HTERT RPE-1 (cell line): ENCODE data around the gene PPP4R2.
"Not testable (repeated sequence)": the region's sequence is repeated elsewhere in the genome, so short reads cannot be mapped to it uniquely, and the experiment has no call there.

ENCODE experiments used
- in situ Hi-C: fragments of 300-500 bp; cut with MboI; formaldehyde crosslinking; loops from 4 replicates; pipeline ENCODE4 v1.14.3; 2020; ENCODE audit warnings: low sequenced_read_pairs

PPP4R2 gene

DNA sequence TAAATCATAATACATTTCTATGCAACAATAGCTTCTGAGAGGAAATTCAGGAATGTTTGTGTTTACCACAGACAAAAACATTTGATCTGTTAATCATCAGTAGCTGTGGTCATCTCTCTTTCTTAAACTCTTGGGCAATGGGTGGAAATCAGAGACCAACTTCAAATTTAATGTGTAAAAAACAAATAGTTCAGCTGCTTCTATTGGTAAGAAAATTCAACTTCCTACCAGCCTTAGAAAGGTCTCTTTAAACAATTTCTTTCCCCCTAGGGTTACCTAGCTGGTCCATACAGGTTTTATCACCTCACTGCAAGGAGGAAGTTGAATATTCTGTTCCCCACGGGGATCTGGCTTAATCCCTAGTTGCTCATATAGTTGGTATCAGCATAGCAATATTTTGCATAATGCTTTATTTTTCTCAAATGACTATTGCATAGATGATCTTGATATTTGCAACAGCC lies 20.3 kb upstream of the PPP4R2 start:
- in situ Hi-C loops, result no loop called here

DNA sequence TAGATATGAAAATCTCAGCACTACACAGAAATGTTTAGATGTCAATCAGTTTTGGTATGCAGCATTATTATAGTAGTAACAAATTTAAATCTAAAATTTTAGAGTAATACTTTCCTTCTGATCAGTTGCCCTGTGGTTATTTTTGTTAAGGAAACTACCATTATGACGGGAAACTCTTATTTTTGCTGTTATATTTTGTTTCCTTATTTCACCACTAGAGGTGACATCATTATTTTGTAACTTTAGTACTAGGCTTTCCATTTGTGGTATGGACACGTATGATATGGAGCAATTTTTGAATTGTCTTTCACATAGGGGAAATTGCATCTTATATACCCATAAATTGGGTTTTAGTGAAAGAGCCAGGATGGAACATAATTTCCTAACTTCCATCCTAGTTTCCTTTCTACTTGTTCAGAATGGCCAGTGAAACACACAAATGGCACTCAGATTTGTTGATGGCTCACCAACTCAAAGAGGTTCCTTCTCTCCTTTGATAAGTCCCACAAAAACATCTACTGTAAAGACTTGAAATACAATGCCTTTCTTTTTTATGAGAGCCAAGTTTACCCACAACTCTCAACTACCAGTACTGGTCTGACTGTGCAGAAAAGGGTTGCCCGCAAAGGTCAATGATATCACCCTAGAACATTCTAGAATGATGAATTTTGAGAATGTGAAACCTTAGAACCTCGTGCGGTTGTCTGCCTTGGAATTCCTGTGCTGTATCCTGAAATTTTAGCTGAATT lies 19.4 kb upstream of the PPP4R2 start:
- in situ Hi-C loops, result no loop called here

DNA sequence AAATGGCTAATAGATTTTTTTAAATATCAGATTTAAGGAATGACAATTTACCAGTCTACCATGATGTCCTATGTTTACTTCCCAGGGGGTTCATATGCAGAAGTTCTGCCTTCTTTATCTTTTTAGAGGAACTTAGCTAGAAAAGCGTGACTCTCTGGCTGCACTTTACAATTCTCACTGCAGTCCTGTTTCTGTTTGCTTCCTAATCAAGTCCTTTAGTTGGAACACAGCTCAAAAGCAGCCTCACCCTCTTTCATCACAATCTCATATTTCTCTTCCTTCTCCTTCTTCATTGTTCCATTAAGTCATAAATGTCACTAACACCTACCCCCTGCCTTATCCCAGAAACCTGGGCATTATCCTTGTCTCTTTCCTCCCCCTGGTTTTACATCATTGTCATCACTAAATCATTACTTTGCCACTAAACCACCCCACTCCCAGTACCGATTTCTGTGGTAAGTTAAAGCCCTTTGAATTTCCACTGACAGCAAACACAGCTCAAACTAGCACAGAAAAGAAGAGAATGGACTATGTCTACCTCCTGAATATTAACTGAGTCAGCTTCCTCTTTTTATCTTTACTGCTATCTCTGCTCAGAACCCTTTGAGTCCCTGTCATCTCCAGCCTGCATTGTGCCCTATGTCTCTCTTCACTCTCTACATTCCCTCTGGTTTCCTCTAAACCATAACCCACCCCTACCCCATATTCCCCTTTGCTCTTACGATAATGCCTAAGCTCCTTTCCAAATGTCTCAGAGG lies 13.8 kb upstream of the PPP4R2 start:
- in situ Hi-C loops, result no loop called here

DNA sequence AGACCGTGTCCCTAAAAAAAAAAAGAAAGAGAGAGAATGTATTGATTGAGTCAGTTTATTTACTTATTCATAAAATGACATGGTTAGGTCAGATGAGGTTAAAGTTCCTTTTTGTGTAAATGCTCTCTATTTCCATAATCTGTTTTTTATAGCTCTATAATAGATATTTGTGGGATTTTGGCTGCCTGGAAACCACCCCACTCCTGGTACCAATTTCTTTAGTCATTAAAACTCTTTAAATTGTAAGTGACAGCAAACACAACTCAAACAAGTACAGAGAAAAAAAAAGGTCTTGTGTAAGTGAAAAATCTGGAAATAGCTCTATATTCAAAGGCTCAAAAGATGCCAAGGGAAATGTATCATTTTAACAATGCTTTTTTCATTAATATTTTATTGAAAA lies 11.0 kb upstream of the PPP4R2 start:
- in situ Hi-C loops, result no loop called here

DNA sequence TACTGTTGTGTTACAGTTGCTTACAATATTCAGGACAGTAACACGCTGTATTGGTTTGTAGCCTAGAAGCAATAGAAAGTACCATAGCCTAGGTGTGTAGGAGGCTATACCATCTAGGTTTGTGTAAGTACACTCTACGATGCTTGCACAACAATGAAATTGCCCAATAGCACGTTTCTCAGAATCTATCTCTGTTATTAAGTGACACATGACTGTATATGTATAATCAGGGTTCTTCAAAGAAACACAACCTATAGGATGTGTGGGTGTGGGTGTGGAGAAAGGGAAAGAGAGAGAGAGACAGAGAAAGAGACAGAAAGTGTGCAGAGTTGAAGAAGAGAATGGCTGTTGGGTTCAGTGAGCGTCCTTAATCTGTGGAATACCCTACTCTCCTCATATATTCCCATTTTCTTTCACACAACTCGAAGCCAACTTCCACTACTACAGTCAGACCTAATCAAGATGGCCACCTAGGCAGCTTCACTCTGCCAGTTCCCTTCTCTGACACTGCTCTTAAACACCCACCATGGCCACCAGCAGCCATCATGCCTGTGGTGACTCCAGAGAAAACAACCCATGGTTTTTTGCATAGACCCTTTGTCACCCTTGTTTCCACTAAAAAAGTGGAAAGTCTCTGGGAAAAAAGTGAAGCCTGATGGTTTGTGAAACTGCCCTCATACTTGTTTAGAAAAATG lies 5.8 kb upstream of the PPP4R2 start:
- in situ Hi-C loops, result no loop called here

DNA sequence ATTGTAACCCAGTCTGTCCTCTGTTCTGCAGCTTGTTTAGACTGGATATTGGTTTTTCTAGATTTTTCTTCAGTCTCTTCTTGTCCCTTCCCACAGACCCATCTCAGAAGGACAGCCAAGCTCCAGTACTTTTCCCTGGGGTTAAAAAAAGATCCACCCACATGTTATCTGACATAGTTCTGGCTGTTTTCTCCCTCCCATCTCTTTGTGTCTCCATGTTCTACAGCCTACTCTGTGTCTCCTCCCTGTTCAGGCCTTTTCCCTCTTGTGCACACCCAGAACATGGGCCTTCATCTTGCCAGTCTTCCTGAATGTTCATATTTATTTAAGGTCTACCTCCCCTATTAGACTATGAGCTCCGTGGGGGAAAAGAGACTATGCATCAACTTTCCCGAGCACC lies 5.1 kb upstream of the PPP4R2 start:
- in situ Hi-C loops, result no loop called here

DNA sequence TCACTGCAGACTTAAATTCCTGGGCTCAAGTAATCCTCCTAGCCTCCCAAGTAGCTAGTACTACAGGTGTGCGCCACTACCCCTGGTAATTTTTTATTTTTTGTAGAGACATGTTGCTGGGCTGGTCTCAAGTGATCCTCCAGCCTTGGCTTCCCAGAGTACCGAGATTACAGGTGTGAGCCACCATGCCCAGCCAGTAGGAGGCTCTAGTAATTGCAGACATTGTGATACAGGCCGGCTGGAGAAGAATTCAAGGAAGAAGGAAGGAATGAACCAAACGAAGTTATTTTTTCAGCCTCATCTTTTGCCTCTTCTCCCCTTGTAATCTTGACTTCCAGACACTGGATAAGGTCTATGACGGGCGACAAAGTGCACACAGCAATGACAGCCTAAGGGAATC lies 3.2 kb upstream of the PPP4R2 start:
- in situ Hi-C loops, result no loop called here

DNA sequence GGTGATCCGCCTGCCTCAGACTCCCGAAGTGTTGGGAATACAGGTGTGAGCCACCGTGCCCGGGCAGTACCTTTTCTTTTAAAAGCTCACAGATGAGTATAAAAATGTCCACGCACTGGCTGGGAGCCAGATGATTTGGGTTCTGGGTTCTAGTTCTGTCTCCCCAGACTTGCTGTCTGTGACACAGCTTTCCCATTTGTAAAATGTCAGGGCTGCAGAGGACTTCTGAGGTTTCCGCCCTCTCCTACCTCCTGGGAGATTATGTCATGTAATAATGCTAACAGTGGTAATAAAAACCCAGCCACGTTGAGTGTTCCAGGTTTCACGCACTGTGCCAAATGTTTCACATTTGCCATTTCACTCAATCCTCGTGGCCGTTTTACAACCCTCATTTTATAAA lies 1.3 kb upstream of the PPP4R2 start:
- in situ Hi-C loops, result no loop called here

DNA sequence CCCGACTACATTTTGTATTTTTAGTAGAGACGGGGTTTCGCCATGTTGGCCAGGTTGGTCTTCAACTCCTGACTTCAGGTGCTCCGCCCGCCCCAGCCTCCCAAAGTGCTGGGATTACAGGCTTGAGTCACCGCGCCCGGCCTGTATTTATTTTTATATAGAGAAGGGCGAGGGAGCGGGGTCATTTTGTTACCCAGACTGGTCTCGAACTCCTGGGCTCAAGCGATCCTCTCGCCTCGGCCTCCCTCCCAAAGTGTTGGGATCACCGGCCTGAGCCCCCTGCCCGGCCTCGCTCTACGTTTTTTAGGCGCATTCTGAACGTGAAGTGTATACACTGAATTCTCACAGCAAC lies 514 bp upstream of the PPP4R2 start:
- in situ Hi-C loops, result no loop called here

DNA sequence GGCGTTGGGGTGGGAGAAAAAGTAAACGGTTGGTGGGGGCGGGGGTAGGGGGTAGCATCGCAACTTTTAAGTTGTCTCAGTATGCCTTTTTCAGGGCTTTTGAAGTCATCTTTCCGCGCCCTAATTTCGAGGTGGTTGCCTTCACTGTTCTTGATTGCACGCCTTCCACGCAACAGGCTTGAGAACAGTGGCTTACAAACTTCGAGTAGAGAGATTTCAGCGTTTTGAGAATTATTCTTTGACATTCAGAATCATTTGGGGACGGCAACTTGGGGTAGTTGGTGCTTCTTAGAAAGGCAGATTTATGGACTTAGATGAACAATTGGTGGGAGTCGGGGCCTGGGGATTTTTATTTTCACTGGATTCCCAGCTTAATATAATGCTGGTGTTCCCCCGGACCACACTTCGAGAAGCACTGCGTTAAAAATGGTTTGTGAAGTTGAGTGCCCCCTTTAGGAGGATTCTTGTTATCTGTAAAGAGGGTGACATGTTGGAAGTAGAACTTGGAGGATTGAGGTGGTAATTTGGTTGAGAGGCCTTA lies 880 bp downstream of the PPP4R2 start:
- in situ Hi-C loops, result no loop called here

DNA sequence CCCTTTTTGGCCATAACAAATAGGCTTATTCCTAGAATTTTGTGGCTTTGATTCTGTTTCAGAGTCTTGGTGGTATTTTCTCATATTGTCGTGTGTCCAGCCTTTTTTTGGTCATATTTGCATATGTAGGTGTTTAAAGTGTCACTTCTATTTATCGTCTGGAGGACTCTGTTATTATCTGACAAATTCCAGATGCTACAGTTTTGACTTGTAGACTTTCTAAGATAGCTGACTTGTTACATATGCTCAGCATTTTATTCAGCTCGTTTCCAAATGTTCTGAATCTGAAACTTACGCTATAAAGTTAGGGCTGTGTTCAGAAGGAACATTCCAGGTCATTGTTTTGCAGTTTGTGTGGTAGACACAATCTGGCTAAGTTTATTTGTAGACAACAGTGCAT lies 1.9 kb downstream of the PPP4R2 start:
- in situ Hi-C loops, result no loop called here

DNA sequence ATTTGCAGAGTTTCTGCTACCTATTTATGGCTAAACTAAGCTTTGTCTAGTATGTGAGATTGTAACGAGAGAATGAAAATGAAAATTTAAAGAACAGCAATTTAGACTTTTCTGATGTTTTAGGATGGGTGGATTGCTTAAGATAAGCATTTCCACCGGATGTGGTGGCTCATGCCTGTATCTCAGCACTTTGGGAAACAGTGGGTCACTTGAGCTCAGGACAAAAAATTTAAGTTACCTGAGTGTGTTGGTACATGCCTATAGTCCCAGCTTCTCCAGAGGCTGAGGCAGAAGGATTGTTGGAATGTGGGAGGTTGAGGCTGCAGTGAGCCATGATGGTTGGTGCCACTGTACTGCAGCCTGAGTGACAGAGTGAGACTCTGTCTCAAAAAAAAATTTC lies 3.3 kb downstream of the PPP4R2 start:
- in situ Hi-C loops, result no loop called here

DNA sequence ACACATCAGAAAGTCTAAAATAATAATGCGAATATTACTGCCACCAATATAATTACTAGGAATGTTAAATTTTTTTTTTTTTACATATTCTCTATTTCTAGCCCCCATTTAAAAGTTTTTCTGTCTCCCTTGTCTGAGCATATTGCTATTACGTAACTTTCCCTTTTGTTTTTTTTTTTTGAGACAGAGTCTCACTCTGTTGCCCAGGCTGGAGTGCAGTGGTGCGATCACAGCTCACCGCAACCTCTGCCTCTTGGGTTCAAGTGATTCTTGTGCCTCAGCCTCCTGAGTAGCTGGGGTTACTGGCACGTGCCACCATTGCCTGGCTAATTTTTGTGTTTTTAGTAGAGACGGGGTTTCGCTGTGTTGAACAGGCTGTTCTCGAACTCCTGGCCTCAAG lies 6.4 kb downstream of the PPP4R2 start:
- in situ Hi-C loops, result not testable (repeated sequence)

DNA sequence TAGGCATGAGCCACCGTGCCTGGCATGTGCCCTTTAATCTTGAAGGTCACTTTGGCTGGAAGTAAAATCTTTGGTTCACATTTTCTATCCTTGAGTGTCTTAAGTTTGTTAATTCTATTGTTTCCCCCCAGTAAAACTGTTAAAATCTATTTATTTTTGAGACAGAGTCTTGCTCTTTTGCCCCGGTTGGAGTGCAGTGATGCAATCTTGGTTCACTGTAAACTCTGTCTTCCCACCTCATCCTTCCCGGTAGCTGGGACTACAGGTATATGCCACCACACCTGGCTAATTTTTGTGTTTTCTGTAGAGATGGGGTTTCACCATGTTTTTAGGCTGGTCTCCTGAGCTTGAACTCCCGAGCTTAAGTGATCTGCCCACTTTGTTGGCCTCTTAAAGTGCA lies 7.7 kb downstream of the PPP4R2 start:
- in situ Hi-C loops, result no loop called here

DNA sequence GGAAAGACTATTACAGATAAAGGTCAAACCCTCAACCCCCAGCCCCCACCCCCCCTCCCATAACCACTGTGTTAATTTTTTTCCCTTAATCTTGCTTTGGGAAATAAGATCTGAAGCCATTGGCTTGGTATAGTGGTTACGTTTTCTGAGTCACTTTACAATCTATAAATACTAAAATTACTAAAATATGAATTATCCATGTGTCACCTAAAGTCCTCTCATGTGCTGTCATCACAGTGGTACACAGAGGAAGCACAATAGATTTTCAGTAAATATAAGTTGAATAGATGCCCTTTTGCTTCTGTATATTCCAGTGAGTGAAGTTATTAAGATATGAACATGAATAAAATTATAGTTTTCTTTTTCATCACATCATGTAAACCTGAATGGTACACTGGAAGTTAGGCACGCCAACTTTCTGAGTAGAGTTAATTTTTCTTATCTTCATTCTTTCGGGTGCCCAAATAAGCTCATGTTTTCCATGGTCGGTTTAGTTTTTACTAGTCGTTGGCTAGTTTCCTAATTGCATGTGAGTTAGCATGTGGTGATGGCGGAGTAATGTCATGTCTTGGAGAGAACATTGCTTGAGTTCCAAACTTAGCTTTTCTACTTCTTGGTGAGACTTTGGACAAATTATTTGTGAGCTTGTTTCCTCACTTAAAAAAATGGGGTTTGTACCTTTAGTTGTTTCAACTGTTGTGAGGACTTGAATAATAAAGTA lies 11.5 kb downstream of the PPP4R2 start:
- in situ Hi-C loops, result no loop called here

DNA sequence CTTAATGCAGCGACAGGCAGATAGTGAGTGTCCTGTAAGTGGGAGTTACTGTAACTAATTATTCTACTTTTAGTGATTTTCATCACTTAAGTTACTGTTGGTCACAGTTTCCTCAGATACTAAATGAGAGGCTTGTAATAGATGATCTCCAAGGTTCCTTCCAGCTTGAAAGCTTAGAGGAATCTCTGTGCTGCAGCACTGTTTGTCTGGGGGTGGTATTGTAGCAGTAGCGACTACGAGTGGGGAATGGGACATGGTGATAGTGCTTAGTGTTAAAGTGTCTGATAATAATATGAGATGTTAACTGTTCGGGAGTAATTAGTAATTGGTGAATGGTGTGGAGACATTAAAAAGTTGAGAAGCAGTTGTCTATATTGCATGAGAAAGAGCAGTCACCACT lies 12.4 kb downstream of the PPP4R2 start:
- in situ Hi-C loops, result no loop called here

DNA sequence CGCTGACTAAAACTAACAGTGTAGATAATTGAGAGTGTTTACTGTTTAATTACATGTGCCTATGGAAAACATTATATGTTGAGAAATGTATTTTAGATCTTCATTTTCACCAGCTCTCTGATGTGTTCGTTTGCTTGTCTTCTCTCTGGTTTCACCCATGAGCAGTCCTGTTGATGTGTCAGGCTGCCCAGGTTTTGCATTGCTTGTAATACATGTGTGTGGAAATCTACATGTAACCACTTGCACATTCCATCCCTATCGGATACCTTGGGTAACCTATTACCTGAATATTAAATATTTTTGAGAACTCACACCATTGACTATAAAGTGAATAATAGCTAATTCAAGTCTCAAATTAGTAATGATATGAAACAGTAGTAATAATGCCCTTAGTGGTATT lies 13.1 kb downstream of the PPP4R2 start:
- in situ Hi-C loops, result no loop called here

DNA sequence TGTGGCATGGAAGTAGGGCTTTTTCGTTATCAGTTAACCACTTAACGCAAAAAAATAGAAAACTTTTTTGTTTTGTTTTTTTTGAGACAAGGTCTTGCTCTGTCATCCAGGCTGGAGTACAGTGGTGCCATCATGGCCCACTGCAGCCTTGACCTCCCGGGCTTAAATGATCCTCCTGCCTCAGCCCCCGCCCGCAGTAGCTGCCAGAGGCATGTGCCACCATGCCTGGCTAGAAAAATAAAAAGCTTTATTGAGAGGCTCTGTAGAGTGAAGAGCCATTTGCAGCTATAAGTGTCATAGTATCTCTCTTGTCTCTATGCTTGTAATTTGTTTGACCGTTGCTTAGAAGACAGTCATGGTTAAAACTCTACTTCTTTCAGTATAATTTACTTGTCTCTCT lies 13.5 kb downstream of the PPP4R2 start:
- in situ Hi-C loops, result no loop called here

DNA sequence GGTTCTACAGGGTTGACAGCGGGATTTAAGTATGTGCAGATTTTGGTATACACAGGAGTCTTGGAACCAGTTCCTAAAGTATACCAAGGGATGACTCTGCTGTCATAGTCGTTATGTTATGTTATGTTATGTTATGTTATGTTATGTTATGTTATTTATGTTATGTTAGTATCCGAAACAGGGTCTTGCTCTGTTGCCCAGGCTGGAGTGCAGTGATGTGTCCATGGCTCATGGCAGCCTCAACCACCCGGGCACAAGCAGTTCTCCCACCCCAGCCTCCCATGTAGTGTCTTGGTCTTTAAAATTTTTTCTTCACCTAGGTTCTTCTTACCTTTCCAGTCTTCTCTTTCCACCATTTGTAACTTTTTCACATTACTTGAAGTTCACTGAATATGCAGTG lies 21.7 kb downstream of the PPP4R2 start:
- in situ Hi-C loops, result no loop called here

DNA sequence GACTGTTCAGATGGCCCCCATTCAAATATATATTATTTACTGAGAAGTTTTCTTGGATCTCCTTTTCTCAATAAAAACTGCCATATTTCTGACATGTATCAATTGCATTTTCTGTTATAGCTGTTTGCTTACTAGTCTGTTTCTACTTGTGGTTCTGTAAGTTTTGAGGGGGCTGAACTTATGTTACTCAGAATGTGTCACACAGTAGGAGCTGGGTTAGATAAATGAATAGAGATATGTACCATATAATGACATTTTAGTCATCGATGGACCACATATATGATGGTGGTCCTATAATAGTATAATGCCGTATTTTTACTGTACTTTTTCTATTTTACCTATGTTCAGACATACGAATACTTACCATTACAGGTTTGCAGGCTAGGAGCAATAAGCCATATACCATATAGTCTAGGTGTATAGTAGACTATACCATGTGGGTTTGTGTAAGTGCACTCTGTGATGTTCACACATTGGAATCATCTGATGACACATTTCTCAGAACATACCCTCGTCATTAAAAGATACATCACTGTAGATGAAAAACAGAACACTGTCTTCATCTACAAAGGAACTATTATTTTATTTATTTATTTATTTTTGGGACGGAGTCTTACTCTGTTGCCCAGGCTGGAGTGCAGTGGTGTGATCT lies 22.3 kb downstream of the PPP4R2 start:
- in situ Hi-C loops, result no loop called here
